Measurements from ENCODE around the gene DPP3.
A peak's percentile ranks its signal among the peaks of the same experiment; 100 is the strongest.

The DPP3 gene

GRCh38 chr11:66443602-66444001 is 36.6 kb upstream of the DPP3 start:
- no peak overlapping the region for H3K4me3 ChIP-seq (replicated peaks in 1 of 2; ENCODE audit: low read depth in 2 of 2, low read length in 2 of 2)
- TF ChIP-seq CTCF (IDR thresholded peaks at IDR 0.05; ENCODE audit: low read depth, low read length), result no peak
- DNase-seq (ENCODE audit: low read depth in 2 of 2), result peak; percentile 50 to 93

GRCh38 chr11:66447012-66447411 is 33.2 kb upstream of the DPP3 start:
- H3K4me3 ChIP-seq (replicated peaks in 1 of 2; ENCODE audit: low read depth in 2 of 2, low read length in 2 of 2), result no peak overlapping the region
- no peak for DNase-seq (ENCODE audit: low read depth in 2 of 2)
- TF ChIP-seq CTCF (IDR thresholded peaks at IDR 0.05; ENCODE audit: low read depth, low read length), result no peak

- no peak for TF ChIP-seq CTCF (IDR thresholded peaks at IDR 0.05; ENCODE audit: low read depth, low read length)
- no peak overlapping the region for H3K4me3 ChIP-seq (replicated peaks in 1 of 2; ENCODE audit: low read depth in 2 of 2, low read length in 2 of 2)
- DNase-seq (ENCODE audit: low read depth in 2 of 2), result no peak
Observed at GRCh38 chr11:66448523-66448922, 31.7 kb upstream of the DPP3 start.

GRCh38 chr11:66450560-66450959 is 29.7 kb upstream of the DPP3 start:
- H3K4me3 ChIP-seq (replicated peaks in 1 of 2; ENCODE audit: low read depth in 2 of 2, low read length in 2 of 2), result no peak overlapping the region
- no peak for TF ChIP-seq CTCF (IDR thresholded peaks at IDR 0.05; ENCODE audit: low read depth, low read length)
- DNase-seq (ENCODE audit: low read depth in 2 of 2), result no peak

GRCh38 chr11:66451663-66452062 is 28.6 kb upstream of the DPP3 start:
- TF ChIP-seq CTCF (IDR thresholded peaks at IDR 0.05; ENCODE audit: low read depth, low read length), result no peak

GRCh38 chr11:66454247-66454646 is 26.0 kb upstream of the DPP3 start:
- no peak overlapping the region for H3K4me3 ChIP-seq (replicated peaks in 1 of 2; ENCODE audit: low read depth in 2 of 2, low read length in 2 of 2)
- DNase-seq (ENCODE audit: low read depth in 2 of 2), result no peak
- TF ChIP-seq CTCF (IDR thresholded peaks at IDR 0.05; ENCODE audit: low read depth, low read length), result no peak

More at GRCh38 chr11:66451663-66452062, 28.6 kb upstream of the DPP3 start:
- no peak overlapping the region for H3K4me3 ChIP-seq (replicated peaks in 1 of 2; ENCODE audit: low read depth in 2 of 2, low read length in 2 of 2)
- no peak for DNase-seq (ENCODE audit: low read depth in 2 of 2)

- H3K4me3 ChIP-seq (replicated peaks in 1 of 2; ENCODE audit: low read depth in 2 of 2, low read length in 2 of 2), result no peak overlapping the region
- no peak for DNase-seq (ENCODE audit: low read depth in 2 of 2)
- TF ChIP-seq CTCF (IDR thresholded peaks at IDR 0.05; ENCODE audit: low read depth, low read length), result no peak
Observed at GRCh38 chr11:66454828-66455227, 25.4 kb upstream of the DPP3 start.
